Measurements from ENCODE around the gene AP3B2.
"Not testable (repeated sequence)": the region's sequence is repeated elsewhere in the genome, so short reads cannot be mapped to it uniquely, and the experiment has no call there.

AP3B2 gene

GRCh38 chr15:82709421-82710207 lies at the start of gene AP3B2:
AP3B2 (minus strand) TSS chr15:82709875; CDS start chr15:82709706, 169 bp downstream.
- peak; percentile 81 for DNase-seq

- peak; percentile 17 for DNase-seq
Measured at GRCh38 chr15:82751308-82751707, 41.6 kb upstream of the AP3B2 start.

- DNase-seq: no peak
Measured at GRCh38 chr15:82750831-82751180, 41.1 kb upstream of the AP3B2 start.

GRCh38 chr15:82749951-82750830 lies 40.5 kb upstream of the AP3B2 start:
- peak; percentile 98 for DNase-seq

- DNase-seq: no peak
Measured at GRCh38 chr15:82748315-82748714, 38.6 kb upstream of the AP3B2 start.

GRCh38 chr15:82743810-82744209 lies 34.1 kb upstream of the AP3B2 start:
- no peak for DNase-seq

- peak; percentile 64 for DNase-seq
Measured at GRCh38 chr15:82742134-82742533, 32.5 kb upstream of the AP3B2 start.

GRCh38 chr15:82739086-82739485 lies 29.4 kb upstream of the AP3B2 start:
- no peak for DNase-seq

- no peak for DNase-seq
Measured at GRCh38 chr15:82737975-82738374, 28.3 kb upstream of the AP3B2 start.

GRCh38 chr15:82731527-82731926 lies 21.9 kb upstream of the AP3B2 start:
- no peak for DNase-seq

GRCh38 chr15:82730022-82730530 lies 20.4 kb upstream of the AP3B2 start:
- no peak for DNase-seq

GRCh38 chr15:82726816-82727215 lies 17.1 kb upstream of the AP3B2 start:
- peak; percentile 37 for DNase-seq

- DNase-seq: no peak
Measured at GRCh38 chr15:82715003-82715402, 5.3 kb upstream of the AP3B2 start.

GRCh38 chr15:82714016-82714415 lies 4.3 kb upstream of the AP3B2 start:
- DNase-seq: no peak

- no peak for DNase-seq
Measured at GRCh38 chr15:82712036-82712435, 2.4 kb upstream of the AP3B2 start.

GRCh38 chr15:82710926-82711490 lies 1.3 kb upstream of the AP3B2 start:
- DNase-seq: no peak

GRCh38 chr15:82710208-82710555 lies 507 bp upstream of the AP3B2 start:
- no peak for DNase-seq

GRCh38 chr15:82709081-82709420 lies 624 bp downstream of the AP3B2 start:
- DNase-seq: no peak

GRCh38 chr15:82705856-82706255 lies 3.8 kb downstream of the AP3B2 start:
- not testable (repeated sequence) for DNase-seq

GRCh38 chr15:82699726-82700125 lies 9.9 kb downstream of the AP3B2 start:
- peak; percentile 58 for DNase-seq

GRCh38 chr15:82698711-82699345 lies 10.8 kb downstream of the AP3B2 start:
- no peak for DNase-seq

GRCh38 chr15:82697735-82698407 lies 11.8 kb downstream of the AP3B2 start:
- peak; percentile 4 for DNase-seq

- DNase-seq: no peak
Measured at GRCh38 chr15:82692171-82692570, 17.5 kb downstream of the AP3B2 start.
